Upper lobe of right lung (tissue), 1 donor: Measurements from ENCODE around the gene SPINK9. TPM values are rescaled to one million over a fixed set of nuclear protein-coding genes. Genes with fewer than 3 reads are reported as not detected.
"Not testable (repeated sequence)": the region's sequence is repeated elsewhere in the genome, so short reads cannot be mapped to it uniquely, and the experiment has no call there.

Experiments used
- ATAC-seq: fragments of 200-7000 bp; cut with Tn5 transposase; one replicate; pipeline ENCODE4 v1.9.1; 2020; ENCODE audit warnings: mild to moderate bottlenecking, moderate library complexity
- DNase-seq: peaks from one replicate; pipeline ENCODE4 v3.0.0-alpha.2; 2020
- H3K27ac ChIP-seq: fragments of 200-600 bp; one replicate; pipeline ENCODE4 v1.8.0; 2022
- H3K27me3 ChIP-seq: fragments of 200-600 bp; one replicate; pipeline ENCODE4 v1.8.0; 2022; ENCODE audit warnings: mild to moderate bottlenecking
- H3K36me3 ChIP-seq: fragments of 200-600 bp; one replicate; pipeline ENCODE4 v1.8.0; 2022
- H3K4me1 ChIP-seq: fragments of 200-600 bp; one replicate; pipeline ENCODE4 v1.8.0; 2022
- H3K4me3 ChIP-seq: fragments of 200-600 bp; one replicate; pipeline ENCODE4 v1.8.0; 2022; ENCODE audit warnings: mild to moderate bottlenecking
- H3K9me3 ChIP-seq: fragments of 200-600 bp; one replicate; pipeline ENCODE4 v1.8.0; 2022
- intact Hi-C: fragments of 100-400 bp; cut with DNase I; formaldehyde crosslinking; loops from one replicate; pipeline ENCODE4 v1.11.0; 2022
- total RNA-seq: library from RNA; stranded (reverse); fragmentation: NEBNext Ultra II Directional; extraction: Animal tissue kit (Norgen Biotek cat#: 25700); gene quantifications from one replicate; pipeline ENCODE4 v1.2.1, GENCODE V29; 2021
- TF ChIP-seq, protein P1 (sequence below): fragments of 200-600 bp; IDR thresholded peaks from one replicate; pipeline ENCODE4 v1.8.0; 2022; ENCODE audit warnings: antibody characterized with exemption
- donor health status: DM: no; HTN: yes; CAD: no; lungs with severe emphysema.

The SPINK9 gene
- total RNA-seq, 1 donor from 2014 or later: not detected

GRCh38 chr5:148309746-148310145 lies 25.6 kb upstream of the SPINK9 start:
- Histone ChIP-seq H3K36me3 (no peaks in the 10 kb centered on the region), H3K27me3 (no peaks in the 10 kb centered on the region), H3K4me1 (no peaks in the 10 kb centered on the region), H3K4me3 (no peak overlapping the region), H3K9me3 (no peaks in the 10 kb centered on the region), H3K27ac (no peak overlapping the region)
- intact Hi-C loops: no loop called here
- DNase-seq (no peak), ATAC-seq (no peak)
- TF ChIP-seq, protein P1, sequence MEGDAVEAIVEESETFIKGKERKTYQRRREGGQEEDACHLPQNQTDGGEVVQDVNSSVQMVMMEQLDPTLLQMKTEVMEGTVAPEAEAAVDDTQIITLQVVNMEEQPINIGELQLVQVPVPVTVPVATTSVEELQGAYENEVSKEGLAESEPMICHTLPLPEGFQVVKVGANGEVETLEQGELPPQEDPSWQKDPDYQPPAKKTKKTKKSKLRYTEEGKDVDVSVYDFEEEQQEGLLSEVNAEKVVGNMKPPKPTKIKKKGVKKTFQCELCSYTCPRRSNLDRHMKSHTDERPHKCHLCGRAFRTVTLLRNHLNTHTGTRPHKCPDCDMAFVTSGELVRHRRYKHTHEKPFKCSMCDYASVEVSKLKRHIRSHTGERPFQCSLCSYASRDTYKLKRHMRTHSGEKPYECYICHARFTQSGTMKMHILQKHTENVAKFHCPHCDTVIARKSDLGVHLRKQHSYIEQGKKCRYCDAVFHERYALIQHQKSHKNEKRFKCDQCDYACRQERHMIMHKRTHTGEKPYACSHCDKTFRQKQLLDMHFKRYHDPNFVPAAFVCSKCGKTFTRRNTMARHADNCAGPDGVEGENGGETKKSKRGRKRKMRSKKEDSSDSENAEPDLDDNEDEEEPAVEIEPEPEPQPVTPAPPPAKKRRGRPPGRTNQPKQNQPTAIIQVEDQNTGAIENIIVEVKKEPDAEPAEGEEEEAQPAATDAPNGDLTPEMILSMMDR: no peak

DNA sequence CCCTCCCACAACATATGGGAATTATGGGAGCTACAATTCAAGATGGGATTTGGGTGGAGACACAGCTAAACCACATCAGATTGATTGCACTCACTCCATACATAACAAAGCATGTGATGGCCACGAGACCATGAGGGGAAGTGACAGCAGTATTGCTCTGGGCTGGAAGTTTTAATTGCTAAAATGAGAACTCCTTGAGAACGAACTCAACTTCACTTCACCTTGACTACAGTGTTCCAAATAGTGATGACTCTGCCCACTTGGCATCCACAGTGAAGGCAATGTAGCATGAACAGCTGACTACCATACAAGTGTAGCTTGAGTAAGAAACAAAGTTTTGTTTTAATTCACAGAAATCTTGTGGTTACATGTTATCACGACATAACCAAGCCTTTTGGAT lies 23.9 kb upstream of the SPINK9 start:
- H3K27ac ChIP-seq: no peak overlapping the region
- H3K27me3 ChIP-seq: no peaks in the 10 kb centered on the region
- no peaks in the 10 kb centered on the region for H3K9me3 ChIP-seq
- no peak overlapping the region for H3K4me3 ChIP-seq
- TF ChIP-seq, protein P1: no peak
- ATAC-seq: no peak
- no peak for DNase-seq
- intact Hi-C loops: no loop called here
- H3K4me1 ChIP-seq: no peaks in the 10 kb centered on the region
- no peaks in the 10 kb centered on the region for H3K36me3 ChIP-seq

DNA sequence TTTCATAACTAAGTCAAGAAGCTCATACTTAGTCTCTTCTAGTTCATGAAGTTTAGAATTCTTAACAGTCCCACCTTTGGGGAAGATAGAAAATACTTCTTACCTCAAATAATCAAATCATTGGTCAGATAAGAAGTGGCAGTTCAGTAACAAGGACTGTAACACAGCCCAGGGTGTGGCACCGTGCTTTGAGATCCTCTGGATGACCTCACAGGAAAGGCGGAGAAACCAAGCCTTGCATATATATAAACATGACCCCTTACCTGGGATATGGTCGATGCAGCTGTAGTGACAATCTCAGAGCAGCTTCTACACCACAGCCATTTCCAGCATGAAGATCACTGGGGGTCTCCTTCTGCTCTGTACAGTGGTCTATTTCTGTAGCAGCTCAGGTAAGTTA lies 23.2 kb upstream of the SPINK9 start, which contains the start of gene SPINK7:
Gene SPINK7, plus strand, starts transcription at position 271 of the 400 bp plus-strand sequence. Its CDS starts 61 bp downstream, at position 332.
- TF ChIP-seq, protein P1: no peak
- H3K9me3 ChIP-seq: no peaks in the 10 kb centered on the region
- no peak within 1 kb of the TSS for H3K27ac ChIP-seq
- ATAC-seq (no peak), DNase-seq (no peak)
- H3K4me1 ChIP-seq: no peaks in the 10 kb centered on the region
- H3K4me3 ChIP-seq: no peak within 1 kb of the TSS
- H3K36me3 ChIP-seq: no peaks in the 10 kb centered on the region
- H3K27me3 ChIP-seq: no peaks in the 10 kb centered on the region
- intact Hi-C loops: no loop called here

DNA sequence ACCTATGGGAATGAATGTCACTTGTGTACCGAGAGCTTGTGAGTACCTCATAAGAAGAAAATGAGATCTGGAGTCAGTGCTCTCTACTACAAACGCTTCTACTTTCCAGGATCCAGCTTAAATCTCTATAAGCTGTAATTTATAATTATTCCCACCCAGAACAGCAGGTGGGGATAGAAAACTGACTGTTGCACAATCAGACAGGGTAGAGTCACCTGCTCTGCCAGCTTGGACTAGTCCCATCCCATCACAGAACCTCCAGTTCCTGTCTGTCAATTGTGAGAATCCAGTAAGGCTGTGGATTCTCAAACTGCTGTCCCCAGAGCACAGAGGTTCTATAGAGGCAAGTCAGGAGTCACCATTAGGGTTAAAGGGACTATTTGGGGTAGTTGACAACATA lies 21.2 kb upstream of the SPINK9 start:
- ATAC-seq (peak; percentile 22), DNase-seq (no peak)
- intact Hi-C loops: no loop called here
- Histone ChIP-seq H3K4me3 (no peak overlapping the region), H3K27ac (no peak overlapping the region), H3K27me3 (no peaks in the 10 kb centered on the region), H3K9me3 (no peaks in the 10 kb centered on the region), H3K4me1 (no peaks in the 10 kb centered on the region), H3K36me3 (no peaks in the 10 kb centered on the region)
- TF ChIP-seq, protein P1: no peak

GRCh38 chr5:148314731-148315130 lies 20.6 kb upstream of the SPINK9 start:
- Histone ChIP-seq H3K4me3 (no peak overlapping the region), H3K27me3 (no peaks in the 10 kb centered on the region), H3K4me1 (no peaks in the 10 kb centered on the region), H3K9me3 (no peaks in the 10 kb centered on the region), H3K27ac (no peak overlapping the region), H3K36me3 (no peaks in the 10 kb centered on the region)
- TF ChIP-seq, protein P1: no peak
- intact Hi-C loops: no loop called here
- no peak for ATAC-seq
- no peak for DNase-seq

DNA sequence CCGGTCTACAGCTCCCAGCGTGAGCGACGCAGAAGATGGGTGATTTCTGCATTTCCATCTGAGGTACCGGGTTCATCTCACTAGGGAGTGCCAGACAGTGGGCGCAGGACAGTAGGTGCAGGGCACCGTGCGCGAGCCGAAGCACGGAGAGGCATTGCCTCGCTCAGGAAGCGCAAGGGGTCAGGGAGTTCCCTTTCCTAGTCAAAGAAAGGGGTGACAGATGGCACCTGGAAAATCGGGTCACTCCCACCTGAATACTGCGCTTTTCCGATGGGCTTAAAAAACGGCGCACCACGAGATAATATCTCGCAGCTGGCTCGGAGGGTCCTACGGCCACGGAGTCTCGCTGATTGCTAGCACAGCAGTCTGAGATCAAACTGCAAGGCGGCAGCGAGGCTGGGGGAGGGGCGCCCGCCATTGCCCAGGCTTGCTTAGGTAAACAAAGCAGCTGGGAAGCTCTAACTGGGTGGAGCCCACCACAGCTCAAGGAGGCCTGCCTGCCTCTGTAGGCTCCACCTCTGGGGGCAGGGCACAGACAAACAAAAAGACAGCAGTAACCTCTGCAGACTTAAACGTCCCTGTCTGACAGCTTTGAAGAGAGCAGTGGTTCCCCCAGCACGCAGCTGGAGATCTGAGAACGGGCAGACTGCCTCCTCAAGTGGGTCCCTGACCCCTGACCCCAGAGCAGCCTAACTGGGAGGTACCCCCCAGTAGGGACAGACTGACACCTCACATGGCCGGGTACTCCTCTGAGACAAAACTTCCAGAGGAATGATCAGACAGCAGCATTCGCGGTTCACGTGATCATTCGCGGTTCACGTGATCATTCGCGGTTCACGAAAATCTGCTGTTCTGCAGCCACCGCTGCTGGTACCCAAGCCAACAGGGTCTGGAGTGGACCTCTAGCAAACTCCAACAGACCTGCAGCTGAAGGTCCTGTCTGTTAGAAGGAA lies 15.1 kb upstream of the SPINK9 start:
- peak overlapping the region; percentile 31 for H3K4me3 ChIP-seq
- H3K4me1 ChIP-seq, DNase-seq, H3K9me3 ChIP-seq, ATAC-seq, H3K27me3 ChIP-seq, H3K36me3 ChIP-seq, intact Hi-C loops, H3K27ac ChIP-seq: not testable (repeated sequence)
